Suppressor macrophage treated with lipopolysaccharide for 1 hour (primary cell): Measurements from ENCODE around the gene SFPQ.
"Not testable (repeated sequence)": the region's sequence is repeated elsewhere in the genome, so short reads cannot be mapped to it uniquely, and the experiment has no call there.

Source experiments
- DNase-seq, 3 donors: peaks; one replicate each; pipeline ENCODE4 v3.0.0-alpha.2; 2020 to 2022

The SFPQ gene

DNA sequence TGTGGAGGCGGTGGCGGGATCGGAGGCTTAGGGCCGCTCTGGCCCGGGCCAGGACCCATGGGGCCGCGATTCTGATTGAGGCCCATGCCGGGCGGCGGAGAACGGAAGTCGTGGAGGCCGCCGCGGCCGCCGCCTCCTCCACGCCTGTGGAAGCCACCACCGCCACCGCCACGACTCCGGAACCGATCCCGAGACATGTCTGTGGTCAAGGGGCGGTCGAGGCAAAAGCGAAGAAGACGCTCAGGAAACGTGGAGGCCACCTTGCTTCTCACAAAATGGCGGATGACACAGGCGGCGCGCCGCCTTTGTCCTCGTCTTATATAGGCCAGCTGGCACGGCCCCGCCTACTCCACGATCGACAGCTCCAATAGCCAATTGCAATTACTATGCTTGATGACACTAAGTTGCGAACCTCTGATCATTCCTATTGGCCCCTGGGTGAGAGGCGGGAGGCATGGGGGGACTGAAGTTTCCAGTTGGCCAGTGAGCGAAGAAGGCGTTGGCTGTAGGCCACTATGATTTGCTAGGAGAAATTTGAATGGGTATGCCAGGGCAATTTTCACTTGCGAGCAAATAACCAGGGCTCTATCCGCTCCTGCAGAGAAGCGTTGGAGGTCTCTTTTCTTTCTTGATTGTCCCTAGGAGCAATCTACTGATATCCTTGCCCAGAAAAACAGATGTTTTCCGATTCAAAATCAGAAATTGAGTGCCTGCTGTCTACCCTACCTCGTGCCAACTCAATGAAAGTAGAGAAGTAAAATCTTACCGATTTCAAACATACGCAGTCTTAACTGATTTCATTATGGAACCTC, at the start of gene SFPQ:
TSS of gene SFPQ (minus strand) at position 293 of the 812 bp plus-strand sequence. CDS start at position 197, 96 bp downstream.
- peak; percentile 96 to 98 (median 97) for DNase-seq

DNA sequence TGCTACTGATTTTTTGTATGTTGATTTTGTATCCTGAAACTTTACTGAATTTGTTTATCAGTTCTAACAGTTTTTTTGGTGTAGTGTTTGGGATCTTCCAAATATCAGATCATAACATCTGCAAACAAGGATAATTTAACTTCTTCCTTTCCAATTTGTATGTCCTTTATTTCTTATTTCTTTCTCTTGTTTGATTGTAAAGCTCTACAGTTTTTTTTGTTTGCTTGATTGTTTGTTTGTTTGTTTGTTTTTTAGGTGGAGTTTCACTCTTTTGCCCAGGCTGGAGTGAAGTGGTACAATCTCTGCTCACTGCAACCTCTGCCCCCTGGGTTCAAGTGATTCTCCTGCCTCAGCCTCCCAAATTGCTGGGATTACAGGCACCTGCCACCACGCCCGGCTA, 43.8 kb upstream of the SFPQ start:
- DNase-seq, result not testable (repeated sequence)

DNA sequence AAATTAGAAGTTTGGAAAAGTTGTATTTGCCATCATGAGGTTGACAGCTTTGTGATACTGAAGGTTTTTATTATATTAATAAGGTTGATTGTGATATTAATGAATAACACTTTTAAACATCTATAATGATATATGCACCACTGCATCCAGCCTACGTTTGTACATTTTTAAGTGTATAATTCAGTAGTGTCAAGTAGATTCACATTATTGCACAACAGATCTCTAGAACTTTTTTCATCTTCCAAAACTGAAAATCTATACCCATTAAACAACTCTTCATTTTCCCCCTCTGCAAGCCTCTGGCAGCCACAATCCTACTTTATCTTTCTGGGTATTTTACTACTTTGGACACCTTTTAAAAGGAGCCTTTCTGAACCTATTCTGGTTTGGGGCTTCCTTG, 38.3 kb upstream of the SFPQ start:
- no peak for DNase-seq

- DNase-seq, result no peak
Measured at GRCh38 chr1:35229587-35230360, 36.8 kb upstream of the SFPQ start.

DNA sequence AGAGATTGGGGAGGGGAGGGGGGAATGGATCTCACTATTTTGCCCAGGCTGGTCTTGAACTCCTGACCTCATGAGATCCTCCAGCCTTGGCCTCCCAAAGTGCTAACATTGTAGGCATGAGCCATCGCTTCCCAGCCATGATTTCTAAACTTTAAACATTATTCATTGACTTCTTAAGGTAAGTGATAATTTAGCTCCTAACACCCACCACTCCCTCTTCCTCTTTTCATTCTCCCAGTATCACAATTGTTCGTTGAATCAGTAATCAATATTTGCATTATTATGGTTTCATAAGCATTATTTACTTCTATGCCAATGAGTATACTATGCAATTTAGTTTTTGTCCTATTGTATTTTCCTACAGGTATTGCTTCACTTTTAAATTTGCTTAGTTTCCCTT, 33.6 kb upstream of the SFPQ start:
- DNase-seq, result no peak

DNA sequence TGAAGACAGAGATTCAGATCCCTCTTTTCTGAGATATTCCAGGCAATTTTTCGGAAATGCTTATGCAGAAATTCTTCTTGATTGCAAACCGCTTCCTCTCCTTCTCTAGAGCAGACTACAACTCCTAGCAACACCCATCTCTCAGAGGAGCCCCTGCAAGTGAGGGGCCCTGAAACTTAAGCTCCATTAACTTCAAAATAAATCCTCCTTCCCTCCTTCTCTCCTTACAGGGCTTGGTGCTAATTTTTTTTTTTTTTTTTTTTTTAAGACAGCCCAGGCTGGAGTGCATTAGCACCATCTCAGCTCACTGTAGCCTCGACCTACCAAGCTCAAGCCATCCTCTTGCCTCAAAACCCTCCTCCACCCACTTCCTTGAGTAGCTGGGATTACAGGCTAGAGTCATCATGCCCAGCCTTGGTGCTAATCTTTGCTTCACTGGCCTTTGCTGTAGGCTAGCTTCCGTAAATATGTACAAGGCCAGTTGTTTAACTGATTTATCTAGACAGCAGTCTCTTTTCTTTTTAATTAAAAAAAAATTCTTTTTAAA, 30.2 kb upstream of the SFPQ start:
- DNase-seq, result no peak

DNA sequence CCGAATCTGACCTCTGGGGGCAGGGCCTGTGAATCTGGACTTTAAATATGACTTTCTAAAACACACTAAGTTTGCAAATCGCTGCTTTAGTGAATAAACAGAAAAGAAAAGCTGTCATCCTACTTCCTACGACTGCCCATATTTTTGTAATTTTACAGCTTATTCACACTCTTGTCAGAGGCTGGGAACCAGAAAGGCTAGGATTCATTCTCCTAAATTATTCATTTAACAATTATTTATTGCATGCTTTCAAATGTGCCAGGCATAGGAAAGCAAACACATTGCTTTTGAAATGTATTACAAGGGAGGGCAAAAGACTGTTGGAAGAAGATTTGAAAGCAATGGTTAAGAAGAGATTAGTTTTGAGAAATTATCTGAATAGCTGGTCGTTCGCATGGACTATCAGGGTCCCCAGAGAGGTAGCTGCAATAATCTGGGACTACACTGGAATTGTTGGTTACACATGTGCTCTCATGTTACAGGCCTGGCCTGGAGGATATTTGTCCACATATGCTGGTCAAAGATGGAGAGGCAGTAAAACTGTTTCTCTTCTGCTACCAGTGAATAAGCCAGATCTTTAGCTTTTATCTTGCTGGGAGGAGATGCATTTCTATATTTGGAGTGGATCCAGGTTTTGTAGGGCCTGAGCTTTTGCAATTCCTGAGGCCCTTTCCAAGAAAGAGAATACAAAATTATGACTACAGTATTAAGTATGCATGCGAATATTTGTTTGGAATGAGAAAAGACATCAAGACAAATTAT, 29.6 kb upstream of the SFPQ start:
- DNase-seq, result no peak

GRCh38 chr1:35220976-35221375, 28.0 kb upstream of the SFPQ start:
- DNase-seq, result peak; percentile 15 to 24 (median 19)

DNA sequence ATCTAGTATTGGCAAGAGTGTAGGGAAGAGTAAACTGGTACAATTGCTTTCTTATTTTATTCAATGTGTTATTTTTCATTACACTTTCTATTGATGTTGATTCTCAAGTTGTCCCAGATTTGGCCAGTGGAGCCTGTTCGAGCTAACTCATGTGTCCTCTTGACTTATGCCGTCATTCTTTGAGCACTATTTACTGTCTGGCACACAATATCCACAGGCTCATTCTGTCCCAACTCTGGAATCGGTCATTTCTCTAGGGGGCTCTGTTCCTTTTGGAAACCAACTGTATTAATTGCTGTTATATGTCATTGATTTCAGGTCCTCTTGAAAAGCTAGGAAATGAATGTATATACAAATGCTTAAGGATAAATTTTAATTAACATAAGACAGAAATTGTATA, 22.4 kb upstream of the SFPQ start:
- no peak for DNase-seq

DNA sequence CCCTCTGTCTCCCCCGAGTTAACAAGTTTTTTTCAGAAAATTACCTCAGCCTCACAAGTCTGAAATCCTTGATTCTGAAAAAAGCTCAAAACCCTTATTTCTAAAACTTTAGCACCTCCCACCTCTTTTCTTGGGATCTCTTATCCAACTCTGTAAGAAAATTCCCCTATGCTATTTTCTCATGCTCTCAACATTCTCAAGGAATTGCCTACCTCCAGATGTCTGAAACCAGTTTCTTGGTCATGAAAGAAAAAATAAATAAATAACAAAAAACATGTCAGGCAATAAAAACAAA, 18.1 kb upstream of the SFPQ start:
- no peak for DNase-seq

DNA sequence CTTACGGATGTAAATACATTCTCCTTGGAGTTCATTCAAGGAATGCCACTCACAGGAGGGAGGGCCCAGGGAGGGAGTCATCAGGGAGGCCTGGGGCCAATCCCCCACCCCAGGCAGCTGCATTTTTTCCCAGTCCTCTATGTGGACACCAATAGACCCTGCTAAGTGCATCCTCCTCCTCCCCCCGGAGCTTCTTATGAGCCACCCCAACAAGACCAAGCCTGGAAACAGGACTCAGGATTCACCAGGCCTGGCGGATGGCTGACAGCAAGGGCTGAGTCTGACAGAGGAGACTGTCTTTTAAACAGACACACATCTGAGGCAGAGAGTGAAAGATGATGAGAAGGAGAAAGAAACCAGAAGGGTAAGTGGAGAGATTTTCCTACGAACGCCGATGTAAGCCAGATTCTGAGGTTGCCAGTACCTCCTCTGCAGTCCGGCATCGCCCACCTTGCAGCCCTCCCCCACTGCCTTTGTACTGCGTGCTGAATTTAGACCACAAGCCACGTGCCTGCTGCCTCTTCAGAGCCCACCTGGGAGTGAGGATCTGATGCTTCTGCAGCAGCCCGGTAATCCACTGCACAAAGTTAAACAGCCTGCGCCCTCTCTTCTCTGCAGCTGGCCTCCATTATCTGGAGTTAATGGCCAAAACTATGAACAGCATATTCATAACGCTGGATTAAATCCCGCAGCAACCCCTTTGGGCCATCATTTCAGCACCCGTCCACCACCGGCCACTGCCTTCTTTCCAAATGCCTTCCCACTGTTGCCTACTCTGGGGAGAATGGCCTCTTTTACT, 17.6 kb upstream of the SFPQ start:
- no peak for DNase-seq

DNA sequence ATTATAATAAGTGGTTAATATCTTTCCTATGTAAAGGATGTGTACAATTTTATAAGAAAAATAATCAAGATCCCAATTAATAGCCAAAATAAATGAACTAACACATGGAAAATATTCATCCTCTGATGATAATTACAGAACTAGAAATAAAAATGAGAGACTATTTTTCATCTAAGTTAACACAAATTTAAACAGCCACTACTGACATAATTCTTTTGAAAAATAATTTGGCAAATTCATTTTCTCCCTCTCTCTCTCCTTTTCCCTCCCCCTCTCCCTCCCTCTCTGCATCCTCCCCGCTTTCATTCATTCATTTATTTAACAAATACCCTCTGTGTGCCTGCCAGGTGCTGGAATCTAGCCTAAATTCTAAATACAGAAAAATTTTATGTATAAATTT, 10.3 kb upstream of the SFPQ start:
- no peak for DNase-seq

DNA sequence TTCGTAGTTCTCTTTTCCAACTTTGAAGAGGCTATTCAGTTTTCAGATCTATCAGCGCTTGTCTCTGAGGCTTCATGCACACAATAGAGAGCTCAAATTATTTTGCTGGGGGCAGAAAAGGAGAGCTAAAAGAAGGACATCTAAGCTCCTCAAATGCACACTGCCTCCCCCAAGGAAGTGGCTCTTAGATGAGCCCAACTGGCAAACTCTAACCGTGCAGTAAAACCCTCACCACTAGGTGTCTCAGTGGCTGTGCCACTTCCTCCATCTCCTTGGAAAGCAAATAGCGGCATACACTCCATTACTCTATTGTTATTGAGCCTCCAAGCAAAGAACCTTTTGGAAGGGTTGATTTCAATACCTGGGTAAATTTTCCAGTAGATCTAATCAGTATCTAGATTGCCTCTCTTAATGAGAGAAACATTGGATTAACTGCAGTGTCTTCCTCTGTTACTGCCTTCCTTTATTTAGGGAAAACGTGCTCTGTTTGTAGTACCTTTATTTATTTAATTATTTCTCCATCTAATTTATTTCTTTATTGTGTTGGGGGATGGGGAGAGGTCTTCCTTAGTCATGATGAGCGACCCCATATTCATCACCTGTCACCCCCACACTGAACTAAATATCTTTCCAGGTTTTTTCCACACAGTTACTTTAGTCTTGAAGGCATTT, 9.2 kb upstream of the SFPQ start:
- DNase-seq, result peak; percentile 83 to 88 (median 84)

GRCh38 chr1:35201631-35202030, 8.7 kb upstream of the SFPQ start:
- no peak for DNase-seq

- DNase-seq, result peak; percentile 93 to 99 (median 97)
Measured at GRCh38 chr1:35192056-35192852, 691 bp downstream of the SFPQ start.

DNA sequence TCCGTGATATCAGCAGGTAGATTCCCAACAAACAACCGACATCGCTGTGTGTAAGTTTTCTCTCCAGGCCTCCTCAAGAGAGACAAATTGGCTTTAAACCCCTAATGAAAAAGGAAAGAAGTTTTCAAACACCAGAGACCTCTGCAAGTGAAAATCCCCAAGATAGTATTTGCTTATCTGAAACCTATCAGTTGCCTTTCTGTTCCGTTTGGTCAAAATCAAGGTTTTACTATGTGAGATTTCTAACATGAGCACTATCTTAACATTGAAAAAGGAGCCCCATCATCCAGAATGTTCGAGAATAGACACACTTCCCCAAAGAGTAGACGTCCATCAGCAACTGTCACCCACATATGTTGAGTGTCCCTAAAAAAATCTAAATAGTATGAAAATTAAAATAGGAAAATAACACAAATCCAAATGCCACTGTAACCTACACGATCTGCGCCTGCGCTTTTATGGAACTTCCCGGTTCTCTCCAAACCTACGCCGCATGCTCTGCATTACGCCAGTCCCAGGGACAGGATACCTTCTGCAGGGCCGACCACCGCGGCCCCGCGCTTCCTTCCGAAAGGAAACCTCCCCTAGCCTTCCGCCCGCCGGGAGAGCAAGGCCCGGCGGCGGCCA, 1.4 kb downstream of the SFPQ start:
- DNase-seq, result no peak

DNA sequence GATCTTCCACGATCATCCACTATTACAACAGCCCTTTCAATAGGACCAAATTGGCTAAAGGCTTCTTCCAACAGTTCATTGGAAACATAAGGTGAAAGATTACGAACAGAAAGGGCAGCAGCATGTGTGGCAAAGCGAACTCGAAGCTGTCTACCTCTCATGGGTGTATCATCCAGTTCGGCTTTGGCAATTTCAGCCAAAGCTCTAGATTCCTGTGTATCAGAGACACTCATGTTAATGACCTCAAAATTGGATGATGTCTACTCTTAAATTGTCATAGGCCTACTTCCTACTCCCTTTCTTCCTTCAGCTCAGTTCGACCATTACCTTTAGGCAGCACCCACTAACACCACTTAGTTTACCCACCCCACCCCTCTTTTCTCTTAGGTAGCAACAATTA, 2.2 kb downstream of the SFPQ start:
- peak; percentile 16 to 44 (median 32) for DNase-seq

GRCh38 chr1:35188578-35189392, 4.2 kb downstream of the SFPQ start:
- DNase-seq, result no peak

DNA sequence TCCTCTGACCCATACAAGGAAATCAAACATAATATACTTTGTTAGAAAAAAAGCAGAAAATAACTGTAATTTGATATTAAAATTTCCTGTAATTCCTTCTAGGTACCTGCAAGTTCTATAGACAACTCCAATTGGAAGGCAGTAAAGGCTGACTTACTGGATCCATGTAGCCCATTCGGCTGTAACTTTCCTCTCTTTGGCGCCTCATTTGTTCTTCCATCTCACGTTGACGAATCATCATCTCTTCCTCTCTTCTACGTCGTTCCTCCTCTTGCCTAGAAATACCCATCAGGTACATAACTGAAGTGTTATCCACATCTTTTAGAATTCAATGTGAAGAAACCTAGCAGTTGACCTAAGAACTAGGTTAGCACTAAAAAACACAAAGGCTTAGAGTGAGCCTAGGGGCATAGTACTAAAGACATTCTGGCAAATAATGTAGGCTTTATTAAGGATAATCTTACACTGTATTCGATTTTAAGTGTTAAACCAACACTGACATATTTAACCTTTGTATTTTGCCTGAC, 5.1 kb downstream of the SFPQ start:
- DNase-seq, result no peak
